HG03460 (cell line): Measurements from ENCODE around the gene HSD11B1.

Experiments
- ATAC-seq: cut with Tn5 transposase; IDR thresholded peaks from one replicate; pipeline ENCODE4 v1.9.1; 2021; ENCODE audit not compliant: unreplicated experiment

The HSD11B1 gene

DNA sequence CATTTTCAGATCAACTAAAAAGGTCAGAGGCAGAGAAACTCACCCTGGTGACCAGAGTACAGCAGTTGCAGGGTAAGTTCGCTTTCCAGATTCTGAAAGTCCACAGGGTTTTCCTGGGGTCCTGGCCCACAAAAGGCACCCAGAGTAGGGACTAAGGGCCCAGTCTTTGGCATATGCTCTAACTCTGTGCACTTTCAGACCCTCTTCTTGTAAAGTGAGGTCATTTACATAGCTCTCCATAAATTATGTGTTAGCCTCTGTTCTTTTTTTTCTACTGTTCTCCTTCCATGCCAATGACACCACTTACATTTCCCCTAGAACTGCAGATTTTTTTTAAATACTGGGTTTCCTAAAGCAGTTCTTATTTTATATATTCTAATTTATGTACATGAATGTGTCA, 73.5 kb downstream of the HSD11B1 start:
- no peak for ATAC-seq

DNA sequence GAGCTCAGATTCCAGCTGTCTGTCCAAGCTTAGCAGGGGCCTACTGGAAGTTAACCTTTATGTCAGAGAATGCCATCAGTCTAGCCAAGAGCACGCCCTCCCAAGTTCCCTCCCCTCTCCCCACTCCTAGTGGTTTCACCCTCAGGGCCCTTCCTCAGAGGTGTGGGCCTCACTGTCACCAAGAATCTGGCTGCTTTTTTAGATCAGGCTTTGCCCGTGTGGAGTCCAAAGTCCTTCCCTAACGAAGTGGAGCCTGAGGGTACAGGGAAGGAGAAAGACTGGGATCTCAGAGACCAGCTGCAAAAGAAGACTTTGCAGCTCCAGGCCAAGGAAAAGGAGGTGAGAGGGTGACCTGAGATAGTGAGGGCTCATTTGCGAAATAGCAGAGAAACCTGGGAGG, 75.6 kb downstream of the HSD11B1 start:
- ATAC-seq, result no peak

DNA sequence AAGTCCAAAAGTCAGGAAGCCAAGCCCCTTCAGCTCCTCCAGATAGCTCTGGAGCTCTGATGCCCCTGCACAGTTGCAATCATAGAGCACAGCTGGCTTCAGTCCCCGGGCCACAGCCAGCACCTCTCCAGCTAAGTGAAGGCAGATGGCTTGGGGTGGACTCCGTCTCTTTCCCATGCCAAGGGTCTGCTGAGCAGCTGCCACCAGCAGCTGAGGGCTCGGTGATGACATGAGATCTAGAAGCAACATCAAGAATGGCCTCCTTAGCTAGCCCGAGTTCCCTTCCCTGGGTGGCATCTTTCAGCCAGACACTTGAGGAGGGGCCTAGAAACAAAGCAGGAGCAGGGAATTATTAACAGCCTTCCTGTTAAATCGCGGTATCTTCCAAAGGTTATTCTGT, 78.7 kb downstream of the HSD11B1 start:
- ATAC-seq, result no peak
